RWPE2 (cell line): ENCODE measurements around the gene DFFB.
A peak's percentile ranks its signal among the peaks of the same experiment; 100 is the strongest.

Source experiments
- ATAC-seq: fragments of 200-7000 bp; cut with Tn5 transposase; 3 replicates; pipeline ENCODE4 v1.9.1; 2021; ENCODE audit warnings: low read depth
- DNase-seq: peaks from one replicate; pipeline ENCODE4 v3.0.0-alpha.2; 2020; ENCODE audit warnings: low spot score
- H3K27ac ChIP-seq: fragments of 450-650 bp; 2 replicates; pipeline ENCODE4 v1.5.1; 2017; ENCODE audit warnings: mild to moderate bottlenecking; ENCODE audit not compliant: poor library complexity, severe bottlenecking
- H3K27me3 ChIP-seq: fragments of 250-450 bp; sonication (Bioruptor Pico); 2 replicates; pipeline ENCODE4 v1.5.1; 2021; ENCODE audit warnings: mild to moderate bottlenecking, moderate library complexity; ENCODE audit not compliant: insufficient read depth, poor library complexity, severe bottlenecking
- H3K36me3 ChIP-seq: fragments of 250-450 bp; sonication (Bioruptor Pico); 2 replicates; pipeline ENCODE4 v1.5.1; 2020; ENCODE audit warnings: low read depth, mild to moderate bottlenecking, moderate library complexity
- H3K4me1 ChIP-seq: fragments of 250-450 bp; sonication (Bioruptor Pico); 2 replicates; pipeline ENCODE4 v1.5.1; 2021; ENCODE audit warnings: mild to moderate bottlenecking, moderate library complexity; ENCODE audit not compliant: insufficient read depth, poor library complexity, severe bottlenecking
- H3K4me3 ChIP-seq: fragments of 250-450 bp; sonication (Bioruptor Pico); 2 replicates; pipeline ENCODE4 v1.5.1; 2021; ENCODE audit warnings: mild to moderate bottlenecking, moderate library complexity; ENCODE audit not compliant: severe bottlenecking
- H3K9me3 ChIP-seq: fragments of 250-450 bp; sonication (Bioruptor Pico); 2 replicates; pipeline ENCODE4 v1.5.1; 2021; ENCODE audit warnings: mild to moderate bottlenecking, moderate library complexity; ENCODE audit not compliant: severe bottlenecking
- CTCF ChIP-seq: fragments of 450-650 bp; IDR thresholded peaks from one replicate; pipeline ENCODE4 v1.5.1; 2017; ENCODE audit warnings: mild to moderate bottlenecking, moderate library complexity; ENCODE audit not compliant: poor library complexity, severe bottlenecking

DFFB gene

DNA sequence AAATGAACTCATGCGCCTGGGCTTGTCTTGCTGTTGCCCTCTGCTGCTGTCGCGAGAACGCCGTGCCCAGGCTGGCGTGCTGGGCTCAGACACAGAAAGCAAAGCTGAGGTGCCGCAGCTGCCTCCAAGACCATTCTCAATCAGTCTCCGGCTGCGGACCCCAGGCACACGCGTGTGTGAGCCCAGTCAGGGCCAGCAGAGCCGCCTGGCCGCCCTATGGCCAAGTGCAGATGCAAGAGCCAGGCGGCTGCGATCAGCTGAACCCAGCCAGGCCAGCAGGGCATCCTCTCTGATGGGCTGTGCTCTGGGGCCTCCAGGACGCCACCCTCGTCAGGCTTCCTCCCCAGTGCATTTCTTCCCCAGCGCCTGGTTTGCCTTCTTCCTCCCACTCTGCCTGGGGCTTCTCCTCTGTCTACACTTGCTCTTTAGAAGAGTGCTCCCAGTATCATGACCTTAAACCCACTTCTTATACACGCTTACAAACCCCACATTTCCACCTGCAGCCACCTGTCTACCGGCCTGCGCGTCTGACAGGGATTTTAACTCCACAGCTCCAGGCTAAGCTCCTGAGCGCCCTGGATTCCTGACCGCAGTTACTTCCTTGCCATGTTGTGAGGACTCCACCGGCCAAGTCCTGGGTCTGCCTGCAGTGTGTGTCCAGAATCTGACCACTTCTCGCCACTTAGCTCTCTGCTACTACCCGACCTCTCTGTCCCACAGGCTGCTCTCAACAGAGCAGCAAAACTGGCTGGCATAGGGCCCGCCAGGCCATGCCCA, 39.3 kb upstream of the DFFB start:
- H3K4me3 ChIP-seq, result no peak overlapping the region
- no peaks in the 10 kb centered on the region for H3K27me3 ChIP-seq
- no peak for TF ChIP-seq CTCF
- DNase-seq (no peak), ATAC-seq (no peak)
- H3K36me3 ChIP-seq, result peaks cover 2% of the 10 kb centered on the region; the same call in 1 of the 2 replicates
- H3K27ac ChIP-seq, result no peak overlapping the region
- no peaks in the 10 kb centered on the region for H3K4me1 ChIP-seq
- no peaks in the 10 kb centered on the region for H3K9me3 ChIP-seq

DNA sequence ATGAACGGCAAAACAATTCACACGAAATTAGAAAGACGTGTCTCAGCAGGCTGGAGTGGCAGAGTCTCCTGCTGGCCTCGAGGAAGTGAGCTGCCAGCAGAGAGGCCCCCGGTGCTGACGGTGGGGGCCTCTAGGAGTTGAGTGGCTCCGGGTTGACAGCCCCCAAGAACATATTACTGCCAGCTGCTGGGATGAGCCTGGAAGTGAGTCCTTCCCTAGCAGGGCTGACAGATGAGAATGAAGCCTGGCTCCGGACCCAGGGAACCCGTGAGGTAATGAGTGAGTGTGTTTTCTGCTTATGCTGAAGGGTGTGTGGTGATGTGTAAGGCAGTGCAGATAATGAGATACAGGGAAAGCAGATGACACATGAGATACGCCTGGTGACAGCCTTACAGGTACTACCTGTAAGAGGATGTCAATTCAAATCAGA, 37.5 kb upstream of the DFFB start:
- 0 out of 3 replicates have a peak, but pooled peaks have one; percentile 18 for ATAC-seq
- no peak overlapping the region for H3K27ac ChIP-seq

GRCh38 chr1:3820316-3820715, 37.0 kb upstream of the DFFB start:
- no peak for ATAC-seq
- H3K27me3 ChIP-seq, result no peaks in the 10 kb centered on the region
- H3K27ac ChIP-seq, result no peak overlapping the region
- no peak overlapping the region for H3K4me3 ChIP-seq
- TF ChIP-seq CTCF, result no peak
- no peaks in the 10 kb centered on the region for H3K4me1 ChIP-seq
- no peaks in the 10 kb centered on the region for H3K9me3 ChIP-seq
- peaks cover 10% of the 10 kb centered on the region; the same call in 1 of the 2 replicates for H3K36me3 ChIP-seq
- DNase-seq, result no peak

More for the DNA sequence above, 37.5 kb upstream of the DFFB start:
- no peak overlapping the region for H3K4me3 ChIP-seq
- no peaks in the 10 kb centered on the region for H3K9me3 ChIP-seq
- no peaks in the 10 kb centered on the region for H3K27me3 ChIP-seq
- TF ChIP-seq CTCF, result no peak
- DNase-seq, result no peak
- H3K36me3 ChIP-seq, result peaks cover 8% of the 10 kb centered on the region; the same call in 1 of the 2 replicates
- H3K4me1 ChIP-seq, result no peaks in the 10 kb centered on the region

DNA sequence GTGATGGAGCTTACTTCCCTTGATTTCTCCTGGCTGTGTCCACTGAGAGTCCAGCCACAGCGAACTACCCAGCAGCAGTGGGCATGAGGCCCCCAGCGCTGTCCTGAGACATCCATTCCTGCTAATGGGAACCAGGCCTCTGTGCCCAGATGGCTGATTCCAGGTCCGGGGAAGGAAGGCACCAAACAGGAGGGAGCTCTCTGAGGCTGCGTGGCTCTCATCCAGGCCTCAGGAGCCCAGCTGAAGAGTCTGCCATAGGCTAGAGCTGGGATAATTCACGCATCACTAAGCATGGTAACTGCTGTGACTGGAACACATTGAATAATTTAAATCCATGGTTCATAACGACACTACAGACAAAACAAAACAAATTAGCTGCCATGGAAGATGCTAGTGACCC, 36.3 kb upstream of the DFFB start:
- H3K27ac ChIP-seq, result no peak overlapping the region
- no peaks in the 10 kb centered on the region for H3K4me1 ChIP-seq
- H3K36me3 ChIP-seq, result peaks cover 14% of the 10 kb centered on the region; the same call in 1 of the 2 replicates
- no peaks in the 10 kb centered on the region for H3K9me3 ChIP-seq
- no peaks in the 10 kb centered on the region for H3K27me3 ChIP-seq
- no peak for TF ChIP-seq CTCF
- ATAC-seq (no peak), DNase-seq (no peak)
- no peak overlapping the region for H3K4me3 ChIP-seq

GRCh38 chr1:3821447-3821846, 35.8 kb upstream of the DFFB start:
- no peaks in the 10 kb centered on the region for H3K4me1 ChIP-seq
- no peaks in the 10 kb centered on the region for H3K9me3 ChIP-seq
- peaks cover 18% of the 10 kb centered on the region; the same call in 1 of the 2 replicates for H3K36me3 ChIP-seq
- no peaks in the 10 kb centered on the region for H3K27me3 ChIP-seq
- DNase-seq (no peak), ATAC-seq (no peak)
- TF ChIP-seq CTCF, result no peak
- H3K27ac ChIP-seq, result no peak overlapping the region
- no peak overlapping the region for H3K4me3 ChIP-seq
